NCI-H1048 (cell line): Measurements from ENCODE around the gene CRAT.

Source experiments
- DNase-seq: peaks from one replicate; lab custom pipeline; 2025; lab: John Stamatoyannopoulos, UW

The CRAT gene

GRCh38 chr9:129109952-129110739, 447 bp downstream of the CRAT start:
- no peak for DNase-seq

GRCh38 chr9:129109537-129109903, 1.1 kb downstream of the CRAT start:
- no peak for DNase-seq

GRCh38 chr9:129108805-129109536, 1.6 kb downstream of the CRAT start:
- no peak for DNase-seq

- no peak for DNase-seq
These were observed 2.3 kb downstream of the CRAT start for GRCh38 chr9:129108083-129108804.

GRCh38 chr9:129107651-129108050, 2.9 kb downstream of the CRAT start:
- DNase-seq = no peak

- DNase-seq = no peak
These were observed 4.5 kb downstream of the CRAT start for GRCh38 chr9:129105857-129106694.

- no peak for DNase-seq
These were observed 6.5 kb downstream of the CRAT start for GRCh38 chr9:129104051-129104450.

- no peak for DNase-seq
These were observed 7.0 kb downstream of the CRAT start for GRCh38 chr9:129103595-129103965.

- DNase-seq = no peak
These were observed 7.6 kb downstream of the CRAT start for GRCh38 chr9:129102791-129103594.

GRCh38 chr9:129102095-129102525, 8.5 kb downstream of the CRAT start:
- DNase-seq = no peak

- DNase-seq = no peak
These were observed 9.3 kb downstream of the CRAT start for GRCh38 chr9:129101279-129101678.

GRCh38 chr9:129100383-129101169, 10.0 kb downstream of the CRAT start:
- no peak for DNase-seq

GRCh38 chr9:129098328-129098727, 12.3 kb downstream of the CRAT start:
- DNase-seq = no peak

GRCh38 chr9:129097671-129098306, 12.8 kb downstream of the CRAT start:
- DNase-seq = no peak

GRCh38 chr9:129095908-129096307, 14.7 kb downstream of the CRAT start:
- DNase-seq = no peak

GRCh38 chr9:129095170-129095667, 15.4 kb downstream of the CRAT start:
- no peak for DNase-seq

GRCh38 chr9:129094387-129095169, 16.0 kb downstream of the CRAT start:
- no peak for DNase-seq

- no peak for DNase-seq
These were observed 16.8 kb downstream of the CRAT start for GRCh38 chr9:129093602-129094386.
